Measurements from ENCODE around the gene ERRFI1.

GRCh38 chr1:8016895-8017241, 9.2 kb downstream of the ERRFI1 start:
- TF ChIP-seq CTCF (IDR thresholded peaks at IDR 0.05; ENCODE audit: low read depth, low read length), result no peak
- no peak for TF ChIP-seq EZH2phosphoT487 (IDR thresholded peaks at IDR 0.05; ENCODE audit: low read depth)
